Right hindlimb (tissue), 1 donor: Measurements from ENCODE around the gene SIX2.

Experiments used
- DNase-seq: peaks from one replicate; pipeline ENCODE4 v3.0.0-alpha.2; 2018

The SIX2 gene

DNA sequence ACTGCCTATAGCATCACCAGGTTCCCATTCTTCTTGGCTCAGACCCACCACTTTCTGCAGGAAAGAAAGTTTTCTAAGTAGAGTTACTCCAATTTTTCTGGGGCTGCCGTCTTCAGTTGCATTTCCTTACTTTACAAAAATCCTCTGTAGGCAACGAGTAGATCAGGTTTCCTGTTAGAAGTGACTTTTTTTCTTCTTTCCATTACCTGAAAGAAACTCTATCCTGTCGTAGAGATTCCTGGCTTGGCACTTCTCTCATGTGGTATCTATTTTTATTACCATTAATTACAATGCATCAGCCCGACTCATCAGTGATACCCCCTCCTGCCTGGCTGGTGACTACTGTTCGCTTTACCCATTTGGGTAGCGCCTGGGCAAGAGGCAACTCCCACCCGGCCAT lies 5.6 kb upstream of the SIX2 start:
- DNase-seq, result no peak

DNA sequence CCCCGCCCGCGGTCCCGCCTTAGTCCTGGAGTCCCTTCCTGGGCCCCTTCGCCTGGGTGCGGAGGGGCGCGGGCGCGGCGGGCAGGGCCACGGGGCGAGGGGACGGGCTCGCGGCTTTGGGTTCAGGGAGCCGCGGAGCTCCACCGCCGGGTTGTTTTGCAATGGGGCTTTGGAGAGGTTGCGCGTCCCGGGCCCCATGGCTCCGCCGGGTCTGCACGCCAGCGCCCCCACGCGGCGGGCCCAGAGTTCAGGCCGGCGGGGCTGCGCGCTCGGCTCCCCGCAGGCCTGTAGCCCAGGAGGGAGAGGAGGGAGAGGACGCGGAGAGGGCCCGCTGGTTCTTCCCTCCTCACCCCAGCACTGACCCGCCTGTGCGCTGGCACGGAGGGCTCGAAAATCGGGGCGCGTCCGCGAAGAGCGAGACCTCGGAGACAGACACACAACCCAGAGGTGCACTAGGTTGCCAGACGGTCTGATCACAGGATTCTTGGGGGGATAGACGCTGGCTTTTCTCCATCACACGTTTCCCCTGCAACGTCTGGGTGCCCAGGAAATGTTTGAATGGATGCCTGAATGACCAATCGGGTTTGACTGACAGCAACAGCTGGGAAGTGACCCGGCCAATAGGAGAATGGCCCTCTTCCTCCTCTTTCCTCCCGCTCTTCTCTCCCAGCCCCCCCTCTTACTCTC lies 4.9 kb upstream of the SIX2 start:
- DNase-seq, result peak; percentile 83

DNA sequence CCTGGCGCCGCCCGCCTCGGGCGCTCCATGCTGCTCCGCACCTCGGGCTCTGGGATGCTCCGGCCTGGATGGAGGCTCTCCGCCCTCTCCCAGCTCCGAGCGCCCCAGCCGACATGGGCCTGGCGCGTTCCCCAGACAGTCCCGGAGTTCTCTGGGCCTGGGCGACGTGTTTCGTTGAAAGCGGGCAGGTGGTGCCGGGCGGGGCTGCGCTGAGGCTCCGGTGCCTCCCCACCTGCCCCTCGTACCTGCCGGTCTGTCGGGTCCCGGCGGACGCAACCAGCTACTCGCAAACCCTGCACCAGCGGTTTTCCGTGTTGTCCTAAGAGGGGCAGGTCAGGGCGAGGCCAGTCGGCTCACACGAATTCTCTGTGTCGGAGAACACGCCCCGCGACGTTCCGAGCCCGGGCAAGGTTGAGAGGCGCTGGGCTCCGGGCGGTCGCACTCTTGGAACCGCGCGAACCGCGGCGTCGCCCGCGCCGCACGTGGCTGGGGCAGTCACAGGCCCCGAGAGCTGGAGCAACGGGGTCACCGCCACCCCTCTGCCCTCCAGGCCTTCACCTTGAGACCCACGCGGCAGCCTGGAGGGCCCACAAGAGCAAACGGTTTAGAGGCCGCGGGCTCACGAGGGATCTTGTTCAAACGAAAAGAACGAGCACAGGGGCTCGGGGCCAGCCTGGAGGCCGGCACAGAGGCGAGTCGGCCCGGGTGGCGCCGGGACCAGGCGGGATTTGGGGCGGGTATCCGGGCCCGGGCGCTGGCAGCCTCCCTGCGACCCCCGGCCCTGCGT lies 4.2 kb upstream of the SIX2 start:
- DNase-seq, result no peak

DNA sequence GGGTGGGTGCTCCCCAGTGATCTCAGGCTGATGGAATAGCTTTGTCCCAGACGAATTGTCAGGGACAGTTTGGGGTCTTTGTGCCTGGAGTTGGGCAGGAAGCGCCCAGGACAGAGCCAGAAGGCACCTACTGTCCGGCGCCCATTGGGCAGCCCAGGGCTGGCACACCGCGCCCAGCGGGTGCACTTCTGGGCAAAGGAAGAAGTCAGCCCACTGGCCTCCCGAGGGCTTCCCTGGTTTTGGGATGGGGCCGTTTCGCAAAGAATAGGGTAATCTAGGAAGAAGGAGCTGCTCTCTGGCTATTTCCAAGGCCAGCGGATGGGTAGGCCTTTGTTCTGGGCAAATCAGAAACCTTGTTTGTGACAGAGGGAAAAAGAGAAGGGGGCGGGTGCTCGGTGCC lies 3.5 kb upstream of the SIX2 start:
- DNase-seq, result no peak

DNA sequence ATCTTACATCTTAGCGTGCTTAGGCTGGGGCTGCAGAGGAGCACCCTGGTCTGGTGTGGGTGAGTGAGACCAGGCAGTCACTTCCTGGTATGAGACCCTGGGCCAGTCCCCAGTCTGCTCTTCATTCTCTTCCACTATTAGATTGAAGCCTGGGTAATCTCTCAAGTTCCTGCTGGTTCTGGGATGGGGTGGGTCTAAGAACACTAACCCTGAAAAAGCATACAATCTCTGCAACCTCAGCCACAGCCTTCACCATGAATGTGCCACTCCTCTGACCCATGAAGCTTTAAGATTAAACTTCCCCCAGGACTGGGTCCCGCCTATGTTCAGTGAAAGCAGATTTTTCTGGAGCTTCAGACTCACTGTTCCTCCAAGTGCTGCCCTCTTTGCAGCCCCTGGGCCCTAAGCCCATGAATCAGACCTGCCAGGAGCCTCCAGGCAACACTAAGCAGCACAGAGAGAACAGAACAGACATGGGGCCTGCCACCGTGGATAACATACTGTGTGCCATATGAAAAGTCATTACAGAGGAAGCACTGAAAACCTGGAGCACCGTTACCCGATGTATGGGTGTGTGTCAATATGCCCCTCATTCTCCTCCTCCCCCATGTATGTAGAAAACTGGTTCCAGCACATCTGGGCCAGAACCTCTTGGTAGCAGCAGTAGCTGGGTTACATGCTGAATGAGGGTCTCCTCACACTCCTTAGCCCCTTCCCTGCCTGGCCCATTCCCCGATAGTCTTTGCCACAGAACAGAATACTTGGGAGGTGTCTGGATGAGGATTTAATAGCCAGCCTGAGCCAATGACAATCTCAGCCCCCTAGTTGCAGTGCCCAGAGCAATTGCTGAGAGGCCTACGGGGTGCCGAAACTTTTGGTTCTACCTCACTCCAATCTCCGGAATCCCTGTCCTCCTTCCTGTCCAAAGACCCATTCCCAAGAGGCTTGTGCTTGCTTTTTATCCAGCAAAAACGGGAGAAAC lies 2.7 kb upstream of the SIX2 start:
- peak; percentile 76 for DNase-seq

DNA sequence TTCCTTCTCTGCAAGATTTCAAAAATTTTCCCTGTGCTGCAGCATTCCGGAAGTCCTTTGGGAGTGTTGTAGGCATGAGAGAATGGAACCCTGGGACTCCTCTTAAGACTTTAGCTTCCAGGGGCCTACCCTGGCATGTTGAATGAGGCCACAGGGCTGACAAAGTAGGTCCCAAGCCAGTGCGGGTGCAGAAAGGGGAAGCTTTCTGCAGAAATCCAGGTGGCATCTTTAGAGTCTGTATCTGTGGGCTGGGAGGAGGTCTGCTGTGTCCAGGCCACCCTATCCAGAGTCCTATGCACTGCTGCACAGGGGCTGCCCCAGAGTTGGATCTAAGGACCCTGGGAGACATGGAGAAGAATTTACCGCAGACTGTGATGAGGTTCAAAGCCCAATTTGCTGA lies 1.9 kb upstream of the SIX2 start:
- no peak for DNase-seq

DNA sequence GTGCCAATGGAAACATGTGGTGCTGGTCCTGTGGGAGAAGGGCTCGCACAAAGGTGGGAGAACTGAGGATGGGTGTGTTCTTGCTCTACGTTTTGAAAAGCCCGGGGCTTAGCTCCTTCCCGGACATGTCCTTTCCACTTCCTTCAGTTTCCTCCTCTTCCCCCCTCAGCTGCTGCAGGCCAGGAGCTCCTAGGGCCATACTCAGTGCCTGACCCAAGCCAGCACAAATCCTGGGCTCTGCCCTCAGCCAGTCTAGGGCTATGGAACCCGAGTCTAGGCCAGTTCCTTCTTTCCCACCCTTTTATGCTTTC lies 1.4 kb upstream of the SIX2 start:
- DNase-seq, result no peak

DNA sequence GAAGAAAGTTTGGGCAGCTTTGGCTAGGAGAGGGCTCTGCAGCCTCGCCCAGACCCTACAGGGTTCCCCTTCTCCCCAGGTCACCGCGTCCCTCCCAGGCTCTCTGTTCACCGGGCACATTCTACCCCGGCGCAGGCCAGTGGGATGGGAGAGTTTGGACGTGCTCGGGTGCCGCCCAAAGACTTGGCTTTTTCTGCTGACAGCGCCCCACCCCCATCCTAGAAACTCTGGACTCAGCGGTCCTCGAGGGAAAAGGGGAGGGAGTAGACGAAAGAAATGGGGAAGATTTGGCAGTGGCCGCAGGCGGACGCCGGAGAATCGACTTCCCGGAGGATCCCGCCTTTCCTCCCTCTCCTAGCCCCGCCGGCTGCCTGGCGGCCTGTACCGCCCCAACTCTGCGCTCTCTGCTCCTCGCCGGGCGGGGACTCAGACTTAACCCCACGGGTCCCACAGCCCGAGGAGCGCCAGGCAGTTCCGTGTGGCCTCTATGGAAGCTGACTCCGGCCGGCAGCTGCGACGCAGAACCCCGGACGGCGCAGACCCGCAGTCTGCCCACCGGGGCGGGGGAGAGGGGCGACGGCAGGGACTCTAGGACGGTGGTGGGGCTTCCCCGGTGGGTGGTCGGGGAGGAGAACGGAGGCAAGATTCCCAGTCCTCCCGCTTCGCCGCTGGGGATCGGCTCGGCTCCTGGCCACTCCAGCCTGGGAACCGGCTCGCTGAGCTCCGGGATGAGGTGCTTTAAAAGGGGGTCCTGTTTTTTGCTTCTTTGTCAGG lies 863 bp upstream of the SIX2 start:
- peak; percentile 93 for DNase-seq

DNA sequence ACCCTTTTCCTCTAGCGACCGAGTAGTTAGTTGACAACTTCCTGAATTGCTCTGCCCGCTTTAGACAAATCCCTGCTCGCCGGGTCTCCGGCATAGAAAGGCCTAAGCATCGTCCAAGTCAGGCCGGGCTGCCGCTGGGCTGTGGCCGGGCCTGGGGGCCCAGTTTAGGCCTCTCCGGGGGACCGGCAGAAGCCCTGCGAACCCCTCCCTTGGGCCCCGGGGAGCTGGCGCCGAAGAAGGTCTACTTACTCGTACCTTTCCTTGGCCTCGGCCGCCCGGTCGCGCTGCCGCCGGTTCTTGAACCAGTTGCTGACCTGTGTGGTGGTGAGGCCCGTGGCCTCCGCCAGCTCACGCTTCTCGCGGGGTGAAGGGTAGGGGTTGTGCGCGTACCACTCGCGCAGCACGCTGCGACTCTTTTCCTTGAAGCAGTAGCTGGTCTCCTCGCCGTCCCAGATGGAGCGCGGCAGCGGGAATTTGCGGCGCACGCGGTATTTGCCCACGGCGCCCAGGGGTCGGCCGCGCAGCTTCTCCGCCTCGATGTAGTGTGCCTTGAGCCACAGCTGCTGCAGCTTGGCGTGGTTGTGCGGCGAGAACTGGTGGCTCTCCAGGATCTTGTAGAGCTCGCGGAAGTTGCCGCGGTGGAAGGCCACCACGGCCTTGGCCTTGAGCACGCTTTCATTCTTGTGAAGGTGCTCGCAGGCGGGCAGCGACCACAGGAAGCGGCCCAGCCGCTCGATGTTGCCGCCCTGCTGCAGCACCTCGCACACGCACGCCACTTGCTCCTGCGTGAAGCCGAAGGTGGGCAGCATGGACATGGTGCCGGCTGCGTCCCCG lies 739 bp downstream of the SIX2 start:
- DNase-seq, result peak; percentile 52

DNA sequence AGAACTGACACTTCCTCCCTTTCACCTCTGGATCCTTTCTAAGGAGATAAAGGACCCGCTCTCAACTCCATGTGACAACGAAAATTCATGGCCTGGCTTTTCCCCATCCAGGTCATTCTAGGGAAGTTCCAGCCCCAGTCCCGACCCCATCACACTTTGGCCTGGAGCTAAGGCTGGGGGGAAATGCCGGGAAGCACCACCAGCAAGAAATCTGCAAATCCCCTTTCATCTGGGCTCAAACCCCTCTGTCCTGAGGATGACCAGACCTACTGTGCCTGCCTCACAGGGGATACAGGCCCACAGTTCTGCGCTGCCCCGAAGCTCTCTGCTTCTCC lies 1.3 kb downstream of the SIX2 start:
- DNase-seq, result no peak

DNA sequence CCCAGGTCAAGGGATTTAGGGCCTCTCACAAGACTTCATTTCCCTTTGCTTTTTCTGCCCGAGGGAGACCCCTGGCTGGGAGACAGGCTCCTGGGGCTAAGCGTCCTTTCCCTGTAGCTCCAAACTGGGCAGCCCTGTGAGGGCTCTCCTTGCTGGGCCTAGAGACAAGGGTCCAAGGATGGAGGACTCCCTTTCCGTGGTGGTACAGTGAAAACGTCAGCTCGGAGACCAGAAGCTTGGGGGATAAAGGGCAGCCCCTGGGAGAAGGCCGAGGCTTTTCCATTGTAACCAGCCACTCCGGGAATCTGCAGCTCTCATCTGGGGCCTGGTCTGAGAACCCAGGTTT lies 2.3 kb downstream of the SIX2 start:
- no peak for DNase-seq

DNA sequence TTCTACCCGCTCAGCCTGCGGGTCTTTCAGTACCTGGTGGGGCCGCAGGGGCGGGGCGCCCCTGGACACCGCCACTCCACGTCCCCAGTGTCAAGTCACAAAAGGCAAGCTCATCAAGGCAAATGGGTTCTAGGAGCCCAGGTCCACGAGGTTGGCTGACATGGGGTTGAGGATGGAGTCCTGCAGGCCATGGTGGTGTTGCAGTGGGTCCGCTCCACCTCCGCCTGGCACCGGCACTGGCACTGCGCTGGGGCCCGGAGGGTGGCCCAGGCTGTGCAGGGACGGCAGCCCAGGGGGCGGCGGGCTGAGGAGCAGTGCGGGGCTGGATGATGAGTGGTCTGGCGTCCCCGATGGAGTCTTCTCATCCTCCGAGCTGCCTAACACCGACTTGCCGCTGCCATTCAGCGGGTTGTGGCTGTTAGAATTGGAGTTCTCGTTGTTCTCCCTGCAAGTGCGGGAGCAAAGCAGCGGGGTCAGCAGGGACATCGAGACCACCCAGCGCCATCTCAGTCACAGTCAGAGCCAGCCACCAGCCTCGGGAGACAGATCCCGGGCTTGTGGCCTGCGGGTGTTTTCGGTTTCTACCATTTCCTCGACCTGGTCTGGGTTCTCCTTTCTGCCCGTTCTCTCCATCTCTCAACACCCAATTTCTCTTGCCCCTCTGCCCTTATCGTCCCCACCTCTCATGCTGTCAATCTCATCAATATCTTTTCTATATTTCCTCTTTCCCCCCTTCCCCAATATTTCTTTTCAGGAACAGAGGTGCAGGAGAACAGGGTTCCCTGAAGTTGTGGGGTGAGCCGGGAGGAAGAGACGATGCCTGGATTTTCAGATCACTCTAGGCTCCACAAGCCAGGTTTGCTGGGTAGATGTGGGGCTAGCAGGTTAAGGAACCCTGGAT lies 3.0 kb downstream of the SIX2 start:
- no peak for DNase-seq

DNA sequence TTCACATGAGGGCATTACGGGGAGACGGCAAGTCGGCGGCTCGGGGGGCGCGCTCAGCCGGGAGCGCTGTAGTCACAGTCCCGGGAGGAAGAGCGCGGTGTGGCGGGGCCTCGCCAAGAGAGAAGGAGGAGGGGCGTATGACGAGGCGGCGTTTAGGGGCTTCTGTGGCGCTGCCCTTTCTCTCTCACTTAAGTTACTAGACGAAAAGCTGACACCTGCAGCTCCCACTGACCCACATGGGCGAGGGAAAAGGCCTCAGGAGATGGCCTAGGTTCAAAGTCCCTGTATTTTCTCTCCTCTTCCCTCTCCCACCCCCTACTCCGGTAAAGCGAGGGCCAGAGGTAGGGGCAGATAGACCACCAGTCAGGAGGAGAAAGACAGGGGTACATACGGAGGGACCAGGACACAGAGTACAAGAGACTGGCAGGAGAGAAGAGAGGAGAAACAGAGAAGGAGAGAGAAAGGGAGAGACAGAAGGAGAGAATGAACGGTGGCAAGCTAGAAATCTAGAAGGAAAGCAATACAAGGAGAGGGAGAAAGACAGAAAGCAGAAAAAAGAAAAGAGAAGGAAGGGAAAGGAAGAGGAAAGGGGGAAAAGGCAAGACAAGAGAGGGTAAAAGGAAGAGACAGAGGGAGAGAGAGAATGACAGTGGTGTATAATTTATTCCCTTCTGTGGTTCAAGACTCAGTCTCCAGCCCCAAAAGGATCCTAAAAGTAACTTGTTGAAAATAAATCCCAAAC lies 3.8 kb downstream of the SIX2 start:
- DNase-seq, result no peak

DNA sequence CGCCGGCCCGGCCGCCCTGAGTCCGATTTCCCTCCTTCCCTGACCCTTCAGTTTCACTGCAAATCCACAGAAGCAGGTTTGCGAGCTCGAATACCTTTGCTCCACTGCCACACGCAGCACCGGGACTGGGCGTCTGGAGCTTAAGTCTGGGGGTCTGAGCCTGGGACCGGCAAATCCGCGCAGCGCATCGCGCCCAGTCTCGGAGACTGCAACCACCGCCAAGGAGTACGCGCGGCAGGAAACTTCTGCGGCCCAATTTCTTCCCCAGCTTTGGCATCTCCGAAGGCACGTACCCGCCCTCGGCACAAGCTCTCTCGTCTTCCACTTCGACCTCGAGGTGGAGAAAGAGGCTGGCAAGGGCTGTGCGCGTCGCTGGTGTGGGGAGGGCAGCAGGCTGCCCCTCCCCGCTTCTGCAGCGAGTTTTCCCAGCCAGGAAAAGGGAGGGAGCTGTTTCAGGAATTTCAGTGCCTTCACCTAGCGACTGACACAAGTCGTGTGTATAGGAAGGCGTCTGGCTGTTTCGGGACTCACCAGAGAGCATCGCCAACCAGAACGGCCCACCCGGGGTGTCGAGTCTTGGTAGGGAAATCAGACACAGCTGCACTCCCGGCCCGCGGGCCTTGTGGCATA lies 4.6 kb downstream of the SIX2 start:
- peak; percentile 53 for DNase-seq

DNA sequence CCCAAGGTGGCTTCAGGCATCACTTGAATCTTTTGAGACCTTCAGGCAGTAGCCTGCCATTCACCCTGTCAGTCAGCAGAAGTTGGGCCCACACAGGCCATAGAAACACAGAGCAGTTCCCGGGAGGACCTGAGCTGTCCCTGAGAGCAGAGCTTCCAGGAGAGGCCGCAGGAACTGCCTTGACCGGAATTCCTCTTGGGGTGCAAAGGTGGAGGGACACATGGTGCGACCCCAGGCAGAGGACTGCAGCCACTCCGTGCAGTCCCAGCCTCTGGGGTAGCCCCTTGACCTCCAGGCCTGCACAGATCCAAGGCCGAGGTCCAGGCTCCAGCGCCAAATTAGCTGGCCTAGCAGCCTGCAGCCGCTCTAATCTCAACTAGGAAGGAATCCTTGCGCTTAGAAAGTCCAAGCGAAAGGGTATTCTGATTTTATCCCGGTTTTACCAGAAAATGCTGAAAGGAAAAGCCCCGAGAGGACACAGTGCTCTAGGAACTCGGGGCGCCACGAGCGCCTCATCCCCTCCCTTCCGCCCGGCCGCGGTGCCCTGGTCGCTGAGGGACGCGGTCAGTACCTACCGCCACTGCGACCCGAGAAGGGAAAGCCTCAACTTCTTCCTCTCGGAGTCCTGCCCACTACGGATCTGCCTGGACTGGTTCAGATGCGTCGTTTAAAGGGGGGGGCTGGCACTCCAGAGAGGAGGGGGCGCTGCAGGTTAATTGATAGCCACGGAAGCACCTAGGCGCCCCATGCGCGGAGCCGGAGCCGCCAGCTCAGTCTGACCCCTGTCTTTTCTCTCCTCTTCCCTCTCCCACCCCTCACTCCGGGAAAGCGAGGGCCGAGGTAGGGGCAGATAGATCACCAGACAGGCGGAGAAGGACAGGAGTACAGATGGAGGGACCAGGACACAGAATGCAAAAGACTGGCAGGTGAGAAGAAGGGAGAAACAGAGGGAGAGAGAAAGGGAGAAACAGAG lies 5.4 kb downstream of the SIX2 start:
- DNase-seq, result no peak

DNA sequence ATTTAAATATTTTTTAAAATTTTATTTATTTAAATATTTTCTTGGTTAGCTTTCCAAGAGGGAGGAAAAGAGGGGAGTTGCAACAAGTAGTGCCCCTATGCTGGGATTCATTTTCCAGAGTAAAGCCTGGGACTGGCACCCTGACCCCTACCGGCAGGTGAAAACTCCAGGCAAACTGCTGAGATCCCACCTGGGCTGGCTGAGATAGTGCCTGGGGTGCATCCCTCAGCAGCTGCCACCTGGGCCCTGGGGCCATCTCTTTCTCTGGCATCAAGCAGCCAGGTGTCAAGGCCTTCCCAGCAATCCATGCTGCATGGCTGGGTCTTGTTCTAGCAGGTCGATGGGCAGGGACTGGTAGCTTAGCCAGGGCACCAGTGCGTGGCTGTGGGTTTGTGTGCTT lies 6.6 kb downstream of the SIX2 start:
- DNase-seq, result no peak

DNA sequence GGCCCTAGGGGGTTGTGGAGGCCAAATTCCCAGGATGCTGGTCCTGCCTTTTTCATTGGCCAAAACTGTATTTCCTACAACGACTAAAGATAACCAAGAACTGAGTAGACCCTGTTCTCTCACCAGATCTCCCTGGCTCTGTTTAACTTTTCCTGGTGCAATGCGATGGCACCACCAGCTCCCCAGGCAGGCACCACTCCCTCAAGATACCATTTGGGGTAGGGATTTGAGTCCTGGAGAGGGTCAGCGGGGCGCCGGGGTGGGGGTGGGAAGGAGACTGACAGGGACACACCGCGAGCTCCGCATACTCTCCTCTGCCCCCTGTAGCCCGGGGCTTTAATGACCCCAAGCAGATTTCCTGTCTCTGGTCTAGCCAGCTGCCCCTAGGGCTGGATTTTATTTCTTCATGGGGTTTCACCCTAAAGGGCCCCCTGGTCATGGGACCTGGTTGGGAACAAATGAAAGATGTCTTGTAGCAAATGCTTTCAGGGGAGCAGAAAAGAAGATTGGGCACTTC lies 7.3 kb downstream of the SIX2 start:
- DNase-seq, result no peak
